NK-92 treated with Interleukin-12 subunit alpha and Interleukin-12 subunit beta, amount 100 ng/mL, for 24 hours (cell line): ENCODE measurements around the gene DAG1.

ENCODE experiments used
- DNase-seq: peaks from one replicate; lab custom pipeline; 2025; lab: John Stamatoyannopoulos, UW

Gene DAG1

GRCh38 chr3:49469936-49470713 lies at the start of gene DAG1:
TSS of gene DAG1 (plus strand) at chr3:49470267. CDS start at chr3:49510535, 40,268 bp downstream.
- DNase-seq: peak; percentile 88

- DNase-seq: no peak
These were observed 48.1 kb upstream of the DAG1 start for GRCh38 chr3:49421890-49422378.

- DNase-seq: no peak
These were observed 47.5 kb upstream of the DAG1 start, which contains the start of gene AMT for GRCh38 chr3:49422379-49423248. TSS of gene AMT (minus strand) at chr3:49422473. CDS start at chr3:49422450, 23 bp downstream.

GRCh38 chr3:49424816-49425215 lies 45.3 kb upstream of the DAG1 start:
- DNase-seq: no peak

- DNase-seq: no peak
These were observed 42.5 kb upstream of the DAG1 start for GRCh38 chr3:49427586-49427985.

- DNase-seq: no peak
These were observed 41.4 kb upstream of the DAG1 start for GRCh38 chr3:49428752-49429080.

- DNase-seq: no peak
These were observed 35.3 kb upstream of the DAG1 start for GRCh38 chr3:49434731-49435130.

- DNase-seq: no peak
These were observed 24.7 kb upstream of the DAG1 start for GRCh38 chr3:49445391-49445790.

- DNase-seq: no peak
These were observed 16.4 kb upstream of the DAG1 start for GRCh38 chr3:49453621-49454020.

GRCh38 chr3:49454458-49454857 lies 15.6 kb upstream of the DAG1 start:
- DNase-seq: peak; percentile 5

- no peak for DNase-seq
These were observed 15.0 kb upstream of the DAG1 start for GRCh38 chr3:49454898-49455681.

GRCh38 chr3:49456466-49456865 lies 13.6 kb upstream of the DAG1 start:
- DNase-seq: no peak

GRCh38 chr3:49460188-49460890 lies 9.7 kb upstream of the DAG1 start:
- DNase-seq: no peak

- DNase-seq: no peak
These were observed 9.1 kb upstream of the DAG1 start for GRCh38 chr3:49460956-49461355.

GRCh38 chr3:49461443-49462171 lies 8.5 kb upstream of the DAG1 start:
- DNase-seq: no peak

GRCh38 chr3:49462222-49462621 lies 7.8 kb upstream of the DAG1 start:
- DNase-seq: no peak

- DNase-seq: no peak
These were observed 4.6 kb upstream of the DAG1 start for GRCh38 chr3:49465270-49466034.

GRCh38 chr3:49466085-49466484 lies 4.0 kb upstream of the DAG1 start:
- DNase-seq: no peak

GRCh38 chr3:49469037-49469935 lies 781 bp upstream of the DAG1 start:
- no peak for DNase-seq
